ENCODE data around the gene ADSL. TPM values are rescaled to one million over a fixed set of nuclear protein-coding genes. Genes with fewer than 3 reads are reported as not detected.
"Not testable (repeated sequence)": the region's sequence is repeated elsewhere in the genome, so short reads cannot be mapped to it uniquely, and the experiment has no call there.

Gene ADSL
- polyA plus RNA-seq (2013, experiment 1 of 2; ENCODE audit: insufficient read length) = 80.1 TPM
- polyA plus RNA-seq (2013, experiment 2 of 2; ENCODE audit: insufficient read length) = 83.0 TPM

- DNase-seq = peak; percentile 86
Measured at GRCh38 chr22:40346185-40347118, at the start of gene ADSL. Gene ADSL, plus strand, starts transcription at chr22:40346500. Its CDS starts 59 bp downstream, at chr22:40346559.

DNA sequence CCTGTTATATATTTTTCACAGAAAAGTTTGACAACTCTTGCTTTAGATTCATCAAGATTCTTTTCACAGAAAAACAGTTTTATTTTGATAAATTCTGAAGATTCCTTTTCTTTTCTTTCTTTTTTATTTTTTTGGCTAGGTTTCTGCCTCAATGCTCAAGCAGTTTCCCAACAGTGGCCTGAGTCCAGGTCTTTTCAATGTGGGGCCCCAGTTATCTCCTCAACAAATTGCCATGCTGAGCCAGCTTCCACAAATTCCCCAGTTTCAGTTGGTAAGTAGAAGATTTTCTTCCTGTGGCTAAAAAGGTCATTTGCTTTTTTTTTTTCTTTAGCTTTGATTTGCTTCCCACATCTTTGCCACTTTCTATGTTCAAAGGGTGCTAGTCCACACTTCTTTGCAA, 46.0 kb upstream of the ADSL start:
- DNase-seq = no peak

DNA sequence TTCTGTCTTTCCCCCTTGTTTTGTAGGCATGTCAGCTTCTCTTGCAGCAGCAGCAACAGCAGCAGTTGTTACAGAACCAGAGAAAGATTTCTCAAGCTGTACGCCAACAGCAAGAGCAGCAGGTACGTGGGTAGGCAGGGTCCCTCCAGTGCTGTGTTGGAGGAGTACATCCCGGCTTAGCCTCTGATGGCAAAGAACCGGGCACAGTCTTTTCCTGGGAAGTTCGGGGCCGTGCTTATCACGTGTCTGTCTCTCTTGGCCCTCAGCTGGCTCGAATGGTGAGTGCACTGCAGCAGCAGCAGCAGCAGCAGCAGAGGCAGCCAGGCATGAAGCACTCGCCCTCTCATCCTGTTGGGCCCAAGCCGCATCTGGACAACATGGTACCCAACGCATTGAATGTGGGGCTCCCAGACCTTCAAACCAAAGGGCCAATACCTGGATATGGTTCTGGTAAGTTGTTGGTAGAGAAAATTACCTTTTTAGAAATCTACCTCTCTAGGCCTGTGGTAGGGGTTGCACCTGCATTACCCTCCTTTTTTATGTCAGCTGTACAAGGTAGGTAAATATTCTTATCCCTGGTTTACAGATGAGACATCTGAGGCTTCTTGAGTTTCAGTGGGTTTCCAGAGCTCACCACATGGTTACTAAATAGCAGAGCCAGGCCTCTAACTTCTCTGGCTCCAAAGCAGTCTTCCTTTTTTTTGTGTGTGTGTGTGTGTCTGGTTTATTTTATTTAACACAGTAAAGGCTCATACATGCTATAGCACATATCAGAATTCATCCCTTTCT, 45.2 kb upstream of the ADSL start:
- DNase-seq = no peak

GRCh38 chr22:40302149-40302548, 44.2 kb upstream of the ADSL start:
- no peak for DNase-seq

- no peak for DNase-seq
Measured at GRCh38 chr22:40305625-40306024, 40.7 kb upstream of the ADSL start.

- no peak for DNase-seq
Measured at GRCh38 chr22:40308999-40309573, 37.2 kb upstream of the ADSL start.

- no peak for DNase-seq
Measured at GRCh38 chr22:40309631-40310030, 36.7 kb upstream of the ADSL start.

- DNase-seq = peak; percentile 90
Measured at GRCh38 chr22:40310081-40310767, 36.1 kb upstream of the ADSL start.

DNA sequence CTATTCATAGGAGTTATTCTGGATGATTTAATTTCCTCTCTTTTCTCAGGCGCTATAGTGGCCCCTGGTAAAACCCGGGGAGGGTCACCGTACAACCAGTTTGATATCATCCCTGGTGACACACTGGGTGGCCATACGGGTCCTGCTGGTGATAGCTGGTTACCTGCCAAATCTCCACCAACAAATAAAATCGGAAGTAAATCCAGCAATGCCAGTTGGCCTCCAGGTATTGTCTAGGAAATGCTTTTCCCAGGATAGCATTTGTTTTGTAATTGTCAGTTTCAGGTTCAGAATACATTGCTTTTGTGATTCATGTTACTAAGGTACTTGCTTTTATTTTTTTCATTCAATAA, 35.6 kb upstream of the ADSL start:
- no peak for DNase-seq

DNA sequence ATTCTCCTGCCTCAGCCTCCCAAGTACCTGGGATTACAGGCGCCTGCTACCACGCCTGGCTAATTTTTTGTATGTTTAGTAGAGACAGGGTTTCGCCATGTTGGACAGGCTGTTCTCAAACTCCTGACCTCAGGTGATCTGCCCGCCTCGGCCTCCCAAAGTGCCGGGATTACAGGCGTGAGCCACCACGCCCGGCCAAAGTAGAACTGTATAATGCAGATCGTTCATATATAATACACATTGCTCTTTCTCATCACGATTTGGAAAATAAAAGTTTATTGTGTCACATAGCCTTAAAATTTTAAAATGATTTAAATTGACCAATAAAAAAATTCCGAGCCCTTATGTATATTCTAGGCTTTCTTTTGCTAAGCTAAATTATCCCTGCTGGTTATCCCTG, 34.7 kb upstream of the ADSL start:
- not testable (repeated sequence) for DNase-seq

DNA sequence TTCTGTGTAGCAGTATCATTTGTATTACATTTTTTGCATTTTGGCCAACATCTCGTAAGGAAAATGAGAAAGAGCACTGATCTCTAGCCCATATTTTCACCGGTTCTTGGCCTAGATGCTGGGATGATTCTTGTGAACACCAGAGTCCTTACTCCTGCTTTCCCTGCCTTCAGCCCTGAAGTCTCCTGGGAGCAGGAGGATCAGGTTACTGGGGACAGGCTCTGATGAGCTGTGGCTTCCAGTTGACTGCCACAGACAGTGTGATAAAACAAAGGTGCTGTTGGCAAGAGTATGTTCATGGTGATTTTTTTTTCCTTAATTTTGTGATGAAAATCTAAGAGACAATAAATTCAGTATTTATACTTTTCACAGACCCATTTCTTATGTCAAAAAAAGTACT, 34.2 kb upstream of the ADSL start:
- peak; percentile 15 for DNase-seq

DNA sequence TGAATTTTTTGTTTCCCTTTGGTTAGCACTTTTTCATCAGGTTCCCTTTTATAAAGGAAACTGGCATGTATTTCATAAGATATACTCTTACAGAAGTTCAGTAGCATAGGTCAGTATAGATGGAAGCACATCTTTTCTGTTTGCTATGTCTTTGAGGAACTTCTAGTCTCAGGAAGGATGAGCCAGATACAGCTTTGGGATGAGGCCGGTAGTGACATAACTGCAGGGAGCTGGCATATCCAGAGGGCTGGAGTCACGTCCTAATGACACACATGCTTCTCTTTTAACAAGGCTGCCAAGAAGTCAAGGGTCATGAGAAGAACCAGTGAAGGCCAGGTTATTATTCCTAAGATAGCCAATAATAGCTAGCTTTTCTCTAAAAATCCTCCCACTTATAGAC, 33.3 kb upstream of the ADSL start:
- DNase-seq = no peak

DNA sequence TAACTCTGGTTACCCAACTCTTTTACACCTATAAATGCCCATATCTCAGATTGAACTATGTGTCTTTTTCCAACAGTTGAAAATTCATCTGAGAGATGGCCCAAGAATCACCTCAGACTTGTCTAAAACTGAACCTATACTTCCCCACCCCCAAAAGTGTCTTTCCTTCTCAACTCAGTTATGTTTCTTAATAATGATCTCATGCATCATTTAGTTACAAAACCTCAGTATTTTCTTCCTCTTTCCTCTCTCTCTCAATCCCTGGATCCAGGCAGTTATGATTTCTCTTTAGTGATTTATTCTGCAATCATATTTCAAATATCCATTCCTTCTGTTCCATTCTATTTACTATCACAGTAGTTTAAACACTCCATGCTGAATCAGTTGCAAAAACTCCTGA, 32.3 kb upstream of the ADSL start:
- no peak for DNase-seq

DNA sequence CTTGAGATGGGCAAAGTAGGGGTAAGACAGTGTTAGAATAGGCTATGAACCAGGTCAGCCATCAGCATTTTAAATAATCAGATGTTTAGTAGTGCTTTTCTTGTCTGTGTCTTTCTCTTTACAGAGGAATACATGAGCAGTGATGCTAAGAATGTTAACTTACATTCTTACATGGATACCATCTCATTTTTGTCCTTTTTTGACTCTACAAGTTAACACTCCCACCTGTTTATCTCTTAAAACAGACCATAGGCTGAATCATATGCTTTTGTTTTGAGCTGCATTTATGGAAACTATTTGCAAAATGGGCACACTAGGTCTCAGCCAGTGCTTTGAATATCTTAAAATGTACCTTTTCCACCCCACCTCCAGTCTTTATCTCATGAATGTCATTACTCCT, 25.6 kb upstream of the ADSL start:
- DNase-seq = no peak

DNA sequence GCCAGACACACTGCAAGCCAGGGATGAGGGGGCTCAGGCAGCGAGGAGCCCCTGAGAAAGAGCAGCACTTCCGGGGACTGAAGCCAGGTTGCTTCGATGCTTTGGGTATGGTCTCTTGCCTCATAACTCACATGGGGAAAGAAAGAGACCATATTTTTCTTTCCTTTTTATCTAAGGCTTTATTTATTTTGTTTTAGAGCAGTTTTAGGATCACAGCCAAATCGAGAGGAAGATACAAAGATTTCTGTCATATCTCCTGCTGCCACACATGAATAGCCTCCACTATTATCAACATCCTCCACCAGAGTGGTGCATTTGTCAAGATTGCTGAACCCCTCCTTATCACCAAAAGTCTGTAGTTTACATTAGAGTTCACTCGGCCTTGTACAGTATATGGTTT, 24.3 kb upstream of the ADSL start:
- no peak for DNase-seq

- no peak for DNase-seq
Measured at GRCh38 chr22:40322818-40323447, 23.4 kb upstream of the ADSL start.

DNA sequence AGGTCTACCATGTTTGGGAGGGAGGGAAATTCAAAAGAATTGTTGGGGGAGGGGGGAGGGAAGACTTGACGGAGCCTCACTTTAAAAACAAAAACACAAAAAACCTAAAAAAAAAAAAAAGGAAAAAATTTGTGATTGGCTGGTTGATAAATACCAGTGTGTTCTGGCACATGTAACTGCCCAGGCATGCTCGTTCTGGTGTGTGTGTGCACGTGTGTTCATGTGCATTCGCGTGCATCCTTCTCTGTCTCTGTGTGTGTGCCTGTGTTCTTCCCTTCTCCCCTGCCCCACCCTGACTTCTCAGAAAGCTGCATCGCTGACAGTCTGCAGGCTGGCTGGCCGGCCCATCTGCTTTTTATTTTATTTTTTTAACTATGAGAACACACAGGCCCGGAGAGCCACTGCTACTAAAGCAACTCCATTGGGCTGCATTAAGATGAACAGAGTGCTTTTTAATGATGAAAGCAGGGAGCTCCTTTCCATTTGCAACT, 22.6 kb upstream of the ADSL start:
- DNase-seq = no peak

DNA sequence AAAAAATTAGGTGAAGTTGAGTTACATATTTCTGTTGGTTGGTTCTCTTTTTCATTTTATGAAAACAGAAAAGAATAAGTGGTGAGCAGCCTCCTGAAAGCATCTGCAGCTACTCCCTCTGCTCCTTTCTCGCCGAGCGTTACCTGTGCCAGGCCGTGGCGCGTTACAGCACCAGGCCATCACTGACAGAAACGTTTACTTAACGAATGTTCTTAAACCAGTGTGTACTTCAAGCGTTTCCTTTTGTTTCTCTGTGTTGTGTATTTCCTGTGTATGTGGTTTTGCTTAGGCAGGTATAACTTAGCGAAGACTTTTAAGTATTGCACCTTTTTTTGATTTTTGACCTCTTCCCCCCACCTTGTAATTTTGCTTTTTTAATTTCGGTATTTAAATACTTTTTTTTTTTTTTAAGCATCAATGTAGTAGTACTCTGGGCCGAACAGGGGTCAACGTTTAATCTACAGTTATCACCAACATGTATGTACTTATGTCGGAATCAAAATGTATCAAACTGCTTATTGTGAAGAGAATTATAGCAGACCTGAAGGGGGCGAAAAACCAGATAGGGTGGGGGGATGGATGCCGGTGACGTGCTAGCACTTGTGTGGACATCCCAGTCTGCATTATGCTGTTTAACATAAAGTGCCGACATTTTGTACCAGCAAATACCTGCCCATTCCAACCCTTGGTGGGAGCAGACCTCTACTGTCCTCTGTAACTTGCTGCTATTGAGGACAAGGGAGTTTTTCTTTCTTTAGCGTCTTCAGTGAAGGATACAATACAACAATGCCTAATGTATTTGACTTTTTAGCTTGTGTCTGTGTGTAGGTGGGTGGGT, 21.6 kb upstream of the ADSL start:
- DNase-seq = no peak

DNA sequence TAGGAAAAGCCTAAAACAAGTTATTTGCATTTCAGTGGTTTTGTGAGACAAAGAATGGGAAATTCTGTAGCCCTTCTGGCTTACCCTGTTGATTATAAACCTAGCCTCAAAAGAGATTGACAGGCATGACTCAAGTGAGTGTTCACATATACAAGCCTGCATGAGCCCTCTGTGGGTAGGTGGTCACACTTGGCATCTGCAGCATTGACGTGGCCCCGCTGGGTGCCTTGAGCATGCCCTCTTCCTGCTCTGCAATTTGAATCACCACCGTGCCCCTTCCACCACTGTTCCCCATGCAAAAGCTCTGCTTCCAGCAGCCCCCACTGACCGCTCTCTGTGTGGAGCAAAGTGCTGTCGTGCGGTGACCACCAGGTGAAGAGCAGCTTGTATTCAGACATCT, 21.0 kb upstream of the ADSL start:
- DNase-seq = no peak

GRCh38 chr22:40326905-40327735, 19.2 kb upstream of the ADSL start:
- DNase-seq = no peak

All from fibroblast of skin of scalp (primary cell).